Sigmoid colon (tissue), 4 donors: ENCODE measurements around the gene CDK14.

Experiments used
- CTCF ChIP-seq, 4 experiments: fragments of 450-650 bp in 3 of 4; fragments of 200-600 bp in 1 of 4; IDR thresholded peaks; one replicate each; pipeline ENCODE4 v1.5.1; 2016 to 2019; ENCODE audit warnings: antibody characterized with exemption in 4 of 4, mild to moderate bottlenecking in 3 of 4, moderate library complexity in 2 of 4
- EP300 ChIP-seq, 4 donors: sonication (generic); formaldehyde crosslinking; IDR thresholded peaks; one replicate each; pipeline ENCODE4 v1.6.1; 2017; ENCODE audit warnings: antibody characterized with exemption in 4 of 4
- POLR2A ChIP-seq, 2 donors: fragments of 450-650 bp; IDR thresholded peaks; one replicate each; pipeline ENCODE4 v1.6.1; 2016; ENCODE audit warnings: antibody characterized with exemption in 2 of 2, mild to moderate bottlenecking in 2 of 2, moderate library complexity in 2 of 2
- POLR2AphosphoS5 ChIP-seq, 4 donors: sonication (generic); formaldehyde crosslinking; IDR thresholded peaks; one replicate each; pipeline ENCODE4 v1.6.1; 2017; ENCODE audit warnings: antibody characterized with exemption in 4 of 4

- TF ChIP-seq EP300 (IDR thresholded peaks at IDR 0.05) (no peak), CTCF (IDR thresholded peaks at IDR 0.05) (no peak), POLR2A (IDR thresholded peaks at IDR 0.05) (no peak), POLR2AphosphoS5 (IDR thresholded peaks at IDR 0.05) (no peak)
These were observed 483.4 kb downstream of the CDK14 start for GRCh38 chr7:91079487-91079886.
